Esophagus squamous epithelium (tissue), 5 donors: Measurements from ENCODE around the gene GIMAP6. TPM values are rescaled to one million over a fixed set of nuclear protein-coding genes. Genes with fewer than 3 reads are reported as not detected.
"Not testable (repeated sequence)": the region's sequence is repeated elsewhere in the genome, so short reads cannot be mapped to it uniquely, and the experiment has no call there.

Source experiments
- DNase-seq: peaks from one replicate; lab custom pipeline; 2025; lab: John Stamatoyannopoulos, UW
- H3K27ac ChIP-seq, 4 donors: fragments of 200-600 bp; sonication (generic); one replicate each; pipeline ENCODE4 v1.5.1; 2016 to 2019; ENCODE audit warnings: mild to moderate bottlenecking in 1 of 4
- H3K27me3 ChIP-seq, 4 donors: fragments of 200-600 bp; sonication (generic); 1 replicate in 3 of 4; 2 replicates in 1 of 4; pipeline versions ENCODE4 v1.5.1 to v1.6.0; 2017 to 2021; ENCODE audit warnings: antibody characterized with exemption in 1 of 4
- H3K36me3 ChIP-seq, 3 donors: fragments of 200-600 bp; sonication (generic); one replicate each; pipeline ENCODE4 v1.5.1; 2016 to 2019
- H3K4me1 ChIP-seq, 3 donors: fragments of 200-600 bp; sonication (generic); one replicate each; pipeline ENCODE4 v1.5.1; 2017 to 2019
- H3K4me3 ChIP-seq, 4 donors: fragments of 200-600 bp; sonication (generic); 1 replicate in 3 of 4; 2 replicates in 1 of 4; pipeline ENCODE4 v1.5.1; 2016 to 2019; ENCODE audit warnings: mild to moderate bottlenecking in 2 of 4, moderate library complexity in 1 of 4
- H3K9me3 ChIP-seq, 3 donors: fragments of 200-600 bp; sonication (generic); one replicate each; pipeline ENCODE4 v1.5.1; 2016 to 2019
- CTCF ChIP-seq, 6 experiments: fragments of 450-650 bp in 4 of 6; fragments of 200-600 bp in 2 of 6; sonication (generic) in 2 of 6; IDR thresholded peaks; one replicate each; pipeline ENCODE4 v1.5.1; 2016 to 2019; ENCODE audit warnings: antibody characterized with exemption in 6 of 6, mild to moderate bottlenecking in 4 of 6, moderate library complexity in 4 of 6
- POLR2A ChIP-seq, 4 donors: fragments of 450-650 bp; IDR thresholded peaks; one replicate each; pipeline ENCODE4 v1.6.1; 2017; ENCODE audit warnings: antibody characterized with exemption in 4 of 4, mild to moderate bottlenecking in 4 of 4, moderate library complexity in 3 of 4
- WGBS, 2 donors: methylation state at CpG; one replicate each; pipeline ENCODE4 v1.1.5; 2018; 5-methylcytosine and 5-hydroxymethylcytosine counted together
- intact Hi-C: fragments of 100-400 bp; cut with DNase I; formaldehyde crosslinking; loops from one replicate; pipeline ENCODE4 v1.15.0; 2022
- total RNA-seq, 4 donors: library from RNA; depleted of rRNA; stranded (reverse); fragments of >200 nt; gene quantifications; one replicate each; pipeline ENCODE4 v1.1.0, GENCODE V29; 2016
- donor health status: DM: yes; HTN: yes; CAD: no.

Gene GIMAP6
- total RNA-seq, 4 donors from 2014 or later: 3.1 to 30.1 (median 12.9) TPM

GRCh38 chr7:150621376-150621775 is 10.8 kb downstream of the GIMAP6 start:
- DNase-seq: no peak
- Histone ChIP-seq H3K27me3 (no peaks in the 10 kb centered on the region), H3K9me3 (no peaks in the 10 kb centered on the region), H3K4me1 (no peaks in the 10 kb centered on the region), H3K27ac (no peak overlapping the region), H3K4me3 (no peak overlapping the region), H3K36me3 (no peaks in the 10 kb centered on the region)
- TF ChIP-seq POLR2A (IDR thresholded peaks at IDR 0.05) (no peak), CTCF (IDR thresholded peaks at IDR 0.05) (no peak)
- intact Hi-C loops: no loop called here
- 22 to 88% methylated on average over 1 of the region's 1 CpG for WGBS, 2 donors

GRCh38 chr7:150620617-150621371 is 11.4 kb downstream of the GIMAP6 start:
- intact Hi-C loops: no loop called here
- TF ChIP-seq POLR2A (IDR thresholded peaks at IDR 0.05): no peak
- TF ChIP-seq CTCF (IDR thresholded peaks at IDR 0.05): no peak
- H3K27ac ChIP-seq: no peak overlapping the region
- no peaks in the 10 kb centered on the region for H3K9me3 ChIP-seq
- H3K36me3 ChIP-seq: no peaks in the 10 kb centered on the region
- H3K4me1 ChIP-seq: no peaks in the 10 kb centered on the region
- no peaks in the 10 kb centered on the region for H3K27me3 ChIP-seq
- DNase-seq: no peak
- no peak overlapping the region for H3K4me3 ChIP-seq
- 52 to 69% methylated on average over 3 of the region's 3 CpGs for WGBS, 2 donors

- TF ChIP-seq POLR2A (IDR thresholded peaks at IDR 0.05) (no peak), CTCF (IDR thresholded peaks at IDR 0.05) (no peak)
- Histone ChIP-seq H3K36me3 (no peaks in the 10 kb centered on the region), H3K9me3 (no peaks in the 10 kb centered on the region), H3K4me1 (no peaks in the 10 kb centered on the region), H3K4me3 (no peak overlapping the region), H3K27ac (no peak overlapping the region), H3K27me3 (no peaks in the 10 kb centered on the region)
- intact Hi-C loops: no loop called here
- 55 to 67% methylated on average over 3 of the region's 3 CpGs for WGBS, 2 donors
- DNase-seq: no peak
Observed at GRCh38 chr7:150620061-150620460, 12.1 kb downstream of the GIMAP6 start.

- H3K9me3 ChIP-seq, H3K4me3 ChIP-seq, H3K27ac ChIP-seq, intact Hi-C loops, H3K36me3 ChIP-seq, DNase-seq, H3K4me1 ChIP-seq, H3K27me3 ChIP-seq: not testable (repeated sequence)
- 65 to 81% methylated on average over 3 of the region's 5 CpGs for WGBS, 2 donors
Observed at GRCh38 chr7:150615221-150615755, 16.9 kb downstream of the GIMAP6 start.

GRCh38 chr7:150614426-150614825 is 17.8 kb downstream of the GIMAP6 start:
- H3K4me3 ChIP-seq, H3K4me1 ChIP-seq, H3K27me3 ChIP-seq, DNase-seq, H3K27ac ChIP-seq, intact Hi-C loops, H3K9me3 ChIP-seq, H3K36me3 ChIP-seq: not testable (repeated sequence)
- 60 to 62% methylated on average over 1 of the region's 1 CpG for WGBS, 2 donors

GRCh38 chr7:150613880-150614279 is 18.3 kb downstream of the GIMAP6 start:
- H3K27ac ChIP-seq: no peak overlapping the region
- H3K4me1 ChIP-seq: no peaks in the 10 kb centered on the region
- H3K9me3 ChIP-seq: no peaks in the 10 kb centered on the region
- intact Hi-C loops: no loop called here
- H3K4me3 ChIP-seq: no peak overlapping the region
- TF ChIP-seq CTCF (IDR thresholded peaks at IDR 0.05) (no peak), POLR2A (IDR thresholded peaks at IDR 0.05) (no peak)
- H3K36me3 ChIP-seq: no peaks in the 10 kb centered on the region
- no peaks in the 10 kb centered on the region for H3K27me3 ChIP-seq
- 35 to 50% methylated on average over 1 of the region's 1 CpG for WGBS, 2 donors
- no peak for DNase-seq
